HEK293 (cell line): Measurements from ENCODE around the gene EHD1.
A peak's percentile ranks its signal among the peaks of the same experiment; 100 is the strongest.

ENCODE experiments used
- CTCF ChIA-PET: fragments of 350-600 bp; formaldehyde crosslinking; extraction: SDS; loops from one replicate; lab custom pipeline; 2021; ENCODE audit warnings: antibody characterized with exemption; lab: Yijun Ruan, JAX
- POLR2A ChIA-PET: fragments of 300-600 bp; formaldehyde crosslinking; extraction: SDS; loops from one replicate; lab custom pipeline; 2020; ENCODE audit warnings: antibody characterized with exemption, inconsistent platforms; lab: Yijun Ruan, JAX
- H3K27ac ChIP-seq: fragments of 200-500 bp; sonication (Bioruptor generic); 2 replicates; pipeline ENCODE4 v1.5.1; 2014; ENCODE audit warnings: low read depth, low read length, control low read depth, inconsistent platforms; ENCODE audit errors: extremely low read depth
- H3K36me3 ChIP-seq, 2 experiments: fragments of 200-500 bp in 1 of 2; sonication (Bioruptor generic) in 1 of 2; 1 replicate in 1 of 2; 2 replicates in 1 of 2; pipeline ENCODE4 v1.5.1; 2014 to 2017; ENCODE audit warnings: inconsistent platforms in 2 of 2, low read length in 2 of 2; ENCODE audit not compliant: control insufficient read depth in 2 of 2, insufficient read depth in 1 of 2
- H3K4me1 ChIP-seq: fragments of 200-500 bp; sonication (Bioruptor generic); 2 replicates; pipeline ENCODE4 v1.5.1; 2014; ENCODE audit warnings: mild to moderate bottlenecking, low read length, inconsistent platforms; ENCODE audit not compliant: control insufficient read depth, insufficient read depth
- H3K4me3 ChIP-seq: 2 replicates; pipeline ENCODE4 v1.5.1; 2011; ENCODE audit warnings: low read depth, mild to moderate bottlenecking, control low read depth, low read length, moderate library complexity
- H3K9me3 ChIP-seq: fragments of 200-500 bp; sonication (Bioruptor generic); 2 replicates; pipeline ENCODE4 v1.5.1; 2014; ENCODE audit warnings: low read depth, low read length, inconsistent platforms; ENCODE audit not compliant: control insufficient read depth, insufficient read depth
- BCL11B ChIP-seq: fragments of 450-650 bp; formaldehyde crosslinking; IDR thresholded peaks from 2 replicates; pipeline ENCODE4 v1.5.1; 2016; ENCODE audit warnings: low read depth, missing biosample characterization, missing genetic modification characterization
- PRDM10 ChIP-seq: fragments of 450-650 bp; formaldehyde crosslinking; IDR thresholded peaks from 2 replicates; pipeline ENCODE4 v1.5.1; 2016; ENCODE audit warnings: missing biosample characterization, missing genetic modification characterization
- ZBTB11 ChIP-seq: fragments of 450-650 bp; formaldehyde crosslinking; conservative IDR thresholded peaks from 2 replicates; pipeline ENCODE4 v1.5.1; 2016; ENCODE audit warnings: low read depth, missing biosample characterization, missing genetic modification characterization
- ZBTB21 ChIP-seq: fragments of 450-650 bp; formaldehyde crosslinking; IDR thresholded peaks from 2 replicates; pipeline ENCODE4 v1.5.1; 2017; ENCODE audit warnings: missing biosample characterization, missing genetic modification characterization
- ZEB2 ChIP-seq: fragments of 450-650 bp; formaldehyde crosslinking; IDR thresholded peaks from 2 replicates; pipeline ENCODE4 v1.5.1; 2016; ENCODE audit warnings: missing biosample characterization, missing genetic modification characterization
- ZNF23 ChIP-seq: fragments of 450-650 bp; formaldehyde crosslinking; IDR thresholded peaks from 2 replicates; pipeline ENCODE4 v1.5.1; 2016; ENCODE audit warnings: missing biosample characterization, missing genetic modification characterization, borderline replicate concordance
- ZNF335 ChIP-seq: fragments of 450-650 bp; formaldehyde crosslinking; conservative IDR thresholded peaks from 2 replicates; pipeline ENCODE4 v1.5.1; 2016; ENCODE audit warnings: missing biosample characterization, missing genetic modification characterization
- ZNF366 ChIP-seq: fragments of 450-650 bp; formaldehyde crosslinking; conservative IDR thresholded peaks from 2 replicates; pipeline ENCODE4 v1.5.1; 2016; ENCODE audit warnings: missing biosample characterization, missing genetic modification characterization
- ZNF394 ChIP-seq: fragments of 450-650 bp; formaldehyde crosslinking; IDR thresholded peaks from 2 replicates; pipeline ENCODE4 v1.5.1; 2016; ENCODE audit warnings: missing biosample characterization, missing genetic modification characterization, mild to moderate bottlenecking, moderate library complexity, borderline replicate concordance
- ZNF423 ChIP-seq: fragments of 450-650 bp; formaldehyde crosslinking; IDR thresholded peaks from 2 replicates; pipeline ENCODE4 v1.5.1; 2016; ENCODE audit warnings: missing biosample characterization, missing genetic modification characterization
- ZNF501 ChIP-seq: fragments of 450-650 bp; formaldehyde crosslinking; IDR thresholded peaks from 2 replicates; pipeline ENCODE4 v1.5.1; 2016; ENCODE audit warnings: missing biosample characterization, missing genetic modification characterization
- ZNF600 ChIP-seq: fragments of 450-650 bp; formaldehyde crosslinking; IDR thresholded peaks from 2 replicates; pipeline ENCODE4 v1.5.1; 2016; ENCODE audit warnings: missing biosample characterization, missing genetic modification characterization
- ZNF777 ChIP-seq: fragments of 450-650 bp; formaldehyde crosslinking; IDR thresholded peaks from 2 replicates; pipeline ENCODE4 v1.5.1; 2017; ENCODE audit warnings: missing biosample characterization, missing genetic modification characterization, borderline replicate concordance
- ZNF837 ChIP-seq: fragments of 450-650 bp; formaldehyde crosslinking; IDR thresholded peaks from 2 replicates; pipeline ENCODE4 v1.5.1; 2016; ENCODE audit warnings: missing biosample characterization, missing genetic modification characterization
- ZSCAN18 ChIP-seq: fragments of 450-650 bp; formaldehyde crosslinking; IDR thresholded peaks from 2 replicates; pipeline ENCODE4 v1.5.1; 2016; ENCODE audit warnings: missing biosample characterization, missing genetic modification characterization
- TF ChIP-seq, protein P1 (sequence below): fragments of 450-650 bp; formaldehyde crosslinking; IDR thresholded peaks from 2 replicates; pipeline ENCODE4 v1.5.1; 2016; ENCODE audit warnings: missing biosample characterization, missing genetic modification characterization
- TF ChIP-seq, protein P2 (sequence below): fragments of 450-650 bp; formaldehyde crosslinking; IDR thresholded peaks from 2 replicates; pipeline ENCODE4 v1.5.1; 2016; ENCODE audit warnings: missing biosample characterization, missing genetic modification characterization, low read depth

Gene EHD1

DNA sequence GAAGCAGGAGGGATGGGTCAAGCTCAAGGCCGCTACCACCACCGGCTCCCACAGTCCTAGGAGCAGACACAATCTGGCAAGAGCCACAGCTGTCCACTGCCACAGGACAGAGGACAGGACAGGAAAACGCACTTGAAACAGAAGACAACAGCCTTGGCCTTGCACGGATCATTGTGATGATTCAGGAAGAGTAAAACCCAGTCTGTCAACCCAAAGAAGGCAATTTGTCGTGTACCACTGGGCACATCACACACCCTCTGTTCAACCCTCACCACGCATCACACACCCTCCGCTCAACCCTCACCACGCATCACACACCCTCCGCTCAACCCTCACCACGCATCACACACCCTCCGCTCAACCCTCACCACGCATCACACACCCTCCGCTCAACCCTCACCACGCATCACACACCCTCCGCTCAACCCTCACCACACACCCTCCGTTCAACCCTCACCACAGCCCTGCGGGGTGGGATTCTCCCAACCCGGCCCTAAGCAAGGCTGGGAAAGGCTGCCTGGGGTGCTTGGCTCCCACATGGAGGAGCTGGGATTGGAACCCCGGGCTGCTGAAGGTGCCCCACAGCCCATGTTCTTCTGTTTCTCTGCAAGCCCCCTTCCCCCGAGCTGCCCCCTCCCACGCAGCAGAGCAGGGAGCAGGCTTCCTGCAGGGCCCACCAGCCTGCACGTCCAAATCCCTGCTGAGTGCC lies 22.7 kb downstream of the EHD1 start:
- no peaks in the 10 kb centered on the region for H3K4me1 ChIP-seq
- CTCF ChIA-PET: interaction anchor here (0.6 to 3.2 kb wide), 10 partner anchors 8 to 256 kb away, joined by 3 to 20 read pairs (median 4); partner anchors contain the start of gene EHD1
- TF ChIP-seq ZNF335 (tag by site-specific recombination): no peak
- TF ChIP-seq ZNF23 (tag by site-specific recombination): no peak
- no peak for TF ChIP-seq ZSCAN18 (tag by site-specific recombination)
- no peak for TF ChIP-seq ZNF423 (tag by site-specific recombination)
- TF ChIP-seq ZNF777: no peak
- TF ChIP-seq ZBTB11 (tag by site-specific recombination): no peak
- no peak for TF ChIP-seq ZNF501 (tag by site-specific recombination)
- POLR2A ChIA-PET: interaction anchor here (1.3 to 2.7 kb wide), 2 partner anchors 22 to 77 kb away, joined by 3 to 23 read pairs; partner anchors contain the start of gene EHD1
- H3K9me3 ChIP-seq: no peaks in the 10 kb centered on the region
- no peak overlapping the region for H3K4me3 ChIP-seq
- H3K27ac ChIP-seq: no peak overlapping the region
- peaks cover 0 to 34% of the 10 kb centered on the region in 2 experiments; a peak in 1 of 3 replicates for H3K36me3 ChIP-seq

GRCh38 chr11:64854534-64855502 lies 23.6 kb downstream of the EHD1 start:
- Histone ChIP-seq H3K27ac (no peak overlapping the region), H3K4me3 (no peak overlapping the region), H3K9me3 (no peaks in the 10 kb centered on the region), H3K4me1 (no peaks in the 10 kb centered on the region), H3K36me3 (peaks cover 0 to 31% of the 10 kb centered on the region in 2 experiments; a peak in 1 of 3 replicates)
- CTCF ChIA-PET: interaction anchor here (0.9 to 3.2 kb wide), 7 partner anchors 9 to 155 kb away, joined by 3 to 20 read pairs (median 4); partner anchors contain the start of gene EHD1
- POLR2A ChIA-PET: interaction anchor here (0.6 to 2.7 kb wide), 4 partner anchors 20 to 173 kb away, joined by 3 to 23 read pairs (median 4); partner anchors contain the start of genes EHD1 and SF1
- no peak for TF ChIP-seq ZNF837 (tag by site-specific recombination)
- peak; percentile 46; the same call in 1 of the 2 replicates for TF ChIP-seq ZNF394 (tag by site-specific recombination)
- peak; percentile 69 for TF ChIP-seq PRDM10
- peak; percentile 91 for TF ChIP-seq ZEB2 (tag by site-specific recombination)
- TF ChIP-seq, protein P1, sequence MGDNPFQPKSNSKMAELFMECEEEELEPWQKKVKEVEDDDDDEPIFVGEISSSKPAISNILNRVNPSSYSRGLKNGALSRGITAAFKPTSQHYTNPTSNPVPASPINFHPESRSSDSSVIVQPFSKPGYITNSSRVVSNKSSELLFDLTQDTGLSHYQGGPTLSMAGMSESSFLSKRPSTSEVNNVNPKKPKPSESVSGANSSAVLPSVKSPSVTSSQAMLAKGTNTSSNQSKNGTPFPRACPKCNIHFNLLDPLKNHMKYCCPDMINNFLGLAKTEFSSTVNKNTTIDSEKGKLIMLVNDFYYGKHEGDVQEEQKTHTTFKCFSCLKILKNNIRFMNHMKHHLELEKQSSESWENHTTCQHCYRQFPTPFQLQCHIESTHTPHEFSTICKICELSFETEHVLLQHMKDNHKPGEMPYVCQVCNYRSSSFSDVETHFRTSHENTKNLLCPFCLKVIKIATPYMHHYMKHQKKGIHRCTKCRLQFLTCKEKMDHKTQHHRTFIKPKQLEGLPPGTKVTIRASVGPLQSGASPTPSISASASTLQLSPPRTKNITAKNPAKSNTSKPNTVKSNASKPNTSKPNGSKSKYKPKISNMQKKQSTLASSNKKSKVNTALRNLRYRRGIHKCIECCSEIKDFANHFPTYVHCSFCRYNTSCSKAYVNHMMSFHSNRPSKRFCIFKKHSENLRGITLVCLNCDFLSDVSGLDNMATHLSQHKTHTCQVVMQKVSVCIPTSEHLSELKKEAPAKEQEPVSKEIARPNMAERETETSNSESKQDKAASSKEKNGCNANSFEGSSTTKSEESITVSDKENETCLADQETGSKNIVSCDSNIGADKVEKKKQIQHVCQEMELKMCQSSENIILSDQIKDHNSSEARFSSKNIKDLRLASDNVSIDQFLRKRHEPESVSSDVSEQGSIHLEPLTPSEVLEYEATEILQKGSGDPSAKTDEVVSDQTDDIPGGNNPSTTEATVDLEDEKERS (tag by site-specific recombination): no peak
- peak; percentile 62 for TF ChIP-seq ZBTB21 (tag by site-specific recombination)
- TF ChIP-seq ZNF366 (tag by site-specific recombination): 0 out of 2 replicates have a peak, but pooled peaks have one; percentile 20
- TF ChIP-seq, protein P2, sequence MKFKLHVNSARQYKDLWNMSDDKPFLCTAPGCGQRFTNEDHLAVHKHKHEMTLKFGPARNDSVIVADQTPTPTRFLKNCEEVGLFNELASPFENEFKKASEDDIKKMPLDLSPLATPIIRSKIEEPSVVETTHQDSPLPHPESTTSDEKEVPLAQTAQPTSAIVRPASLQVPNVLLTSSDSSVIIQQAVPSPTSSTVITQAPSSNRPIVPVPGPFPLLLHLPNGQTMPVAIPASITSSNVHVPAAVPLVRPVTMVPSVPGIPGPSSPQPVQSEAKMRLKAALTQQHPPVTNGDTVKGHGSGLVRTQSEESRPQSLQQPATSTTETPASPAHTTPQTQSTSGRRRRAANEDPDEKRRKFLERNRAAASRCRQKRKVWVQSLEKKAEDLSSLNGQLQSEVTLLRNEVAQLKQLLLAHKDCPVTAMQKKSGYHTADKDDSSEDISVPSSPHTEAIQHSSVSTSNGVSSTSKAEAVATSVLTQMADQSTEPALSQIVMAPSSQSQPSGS (tag by site-specific recombination): no peak
- TF ChIP-seq ZNF600 (tag by site-specific recombination): peak; percentile 50
- TF ChIP-seq BCL11B: no peak
